HG03342 (cell line): ENCODE measurements around the gene CD74.
A peak's percentile ranks its signal among the peaks of the same experiment; 100 is the strongest.

Experiments used
- ATAC-seq: cut with Tn5 transposase; IDR thresholded peaks from one replicate; pipeline ENCODE4 v1.9.1; 2021; ENCODE audit warnings: mild to moderate bottlenecking, moderate library complexity; ENCODE audit not compliant: unreplicated experiment

The CD74 gene

GRCh38 chr5:150397782-150398721 is 14.7 kb downstream of the CD74 start:
- ATAC-seq = peak; percentile 0

- no peak for ATAC-seq
These were observed 15.4 kb downstream of the CD74 start for GRCh38 chr5:150397146-150397781.

GRCh38 chr5:150396267-150396666 is 16.4 kb downstream of the CD74 start:
- no peak for ATAC-seq

- no peak for ATAC-seq
These were observed 17.1 kb downstream of the CD74 start for GRCh38 chr5:150395688-150395975.

- no peak for ATAC-seq
These were observed 17.6 kb downstream of the CD74 start for GRCh38 chr5:150394912-150395687.

- ATAC-seq = peak; percentile 31
These were observed 18.6 kb downstream of the CD74 start for GRCh38 chr5:150394131-150394530.

GRCh38 chr5:150393096-150393645 is 19.5 kb downstream of the CD74 start:
- no peak for ATAC-seq

- no peak for ATAC-seq
These were observed 20.0 kb downstream of the CD74 start for GRCh38 chr5:150392680-150393079.

- ATAC-seq = no peak
These were observed 20.7 kb downstream of the CD74 start for GRCh38 chr5:150391986-150392385.

- no peak for ATAC-seq
These were observed 21.5 kb downstream of the CD74 start for GRCh38 chr5:150391064-150391834.

- no peak for ATAC-seq
These were observed 23.0 kb downstream of the CD74 start for GRCh38 chr5:150389531-150390266.

- ATAC-seq = no peak
These were observed 26.5 kb downstream of the CD74 start for GRCh38 chr5:150386024-150386855.

GRCh38 chr5:150384701-150385100 is 28.0 kb downstream of the CD74 start:
- no peak for ATAC-seq

- no peak for ATAC-seq
These were observed 34.6 kb downstream of the CD74 start for GRCh38 chr5:150377964-150378694.

GRCh38 chr5:150376799-150377771 is 35.6 kb downstream of the CD74 start:
- ATAC-seq = no peak

GRCh38 chr5:150374651-150375050 is 38.1 kb downstream of the CD74 start:
- ATAC-seq = no peak

GRCh38 chr5:150372639-150373038 is 40.1 kb downstream of the CD74 start:
- ATAC-seq = no peak
